GM12875 (cell line): Measurements from ENCODE around the gene GUCA2A.

Source experiments
- H3K4me3 ChIP-seq: one replicate; pipeline ENCODE4 v1.5.1; 2011; ENCODE audit warnings: low read depth, low read length, control low read depth
- TF ChIP-seq, protein P1 (sequence below): IDR thresholded peaks from 2 replicates; pipeline ENCODE4 v1.5.1; 2011; ENCODE audit warnings: low read depth, mild to moderate bottlenecking, control low read depth, inconsistent platforms, low read length, moderate library complexity, borderline replicate concordance; ENCODE audit not compliant: insufficient read depth

Gene GUCA2A

DNA sequence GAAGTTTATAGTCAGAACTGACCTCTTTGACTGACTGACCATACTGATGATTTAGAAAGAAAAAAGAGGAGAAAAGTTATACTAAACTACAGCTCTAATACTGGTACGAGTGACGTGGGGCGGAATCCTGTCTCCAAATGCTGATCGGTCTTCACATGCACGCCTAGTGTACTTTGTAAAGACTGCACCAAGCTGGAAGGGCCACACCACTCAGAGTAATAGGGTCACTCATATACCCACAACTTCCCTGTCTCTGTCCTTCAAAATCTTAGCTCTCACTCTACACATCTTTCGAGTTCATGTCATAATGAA, 19.4 kb upstream of the GUCA2A start:
- TF ChIP-seq, protein P1, sequence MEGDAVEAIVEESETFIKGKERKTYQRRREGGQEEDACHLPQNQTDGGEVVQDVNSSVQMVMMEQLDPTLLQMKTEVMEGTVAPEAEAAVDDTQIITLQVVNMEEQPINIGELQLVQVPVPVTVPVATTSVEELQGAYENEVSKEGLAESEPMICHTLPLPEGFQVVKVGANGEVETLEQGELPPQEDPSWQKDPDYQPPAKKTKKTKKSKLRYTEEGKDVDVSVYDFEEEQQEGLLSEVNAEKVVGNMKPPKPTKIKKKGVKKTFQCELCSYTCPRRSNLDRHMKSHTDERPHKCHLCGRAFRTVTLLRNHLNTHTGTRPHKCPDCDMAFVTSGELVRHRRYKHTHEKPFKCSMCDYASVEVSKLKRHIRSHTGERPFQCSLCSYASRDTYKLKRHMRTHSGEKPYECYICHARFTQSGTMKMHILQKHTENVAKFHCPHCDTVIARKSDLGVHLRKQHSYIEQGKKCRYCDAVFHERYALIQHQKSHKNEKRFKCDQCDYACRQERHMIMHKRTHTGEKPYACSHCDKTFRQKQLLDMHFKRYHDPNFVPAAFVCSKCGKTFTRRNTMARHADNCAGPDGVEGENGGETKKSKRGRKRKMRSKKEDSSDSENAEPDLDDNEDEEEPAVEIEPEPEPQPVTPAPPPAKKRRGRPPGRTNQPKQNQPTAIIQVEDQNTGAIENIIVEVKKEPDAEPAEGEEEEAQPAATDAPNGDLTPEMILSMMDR = no peak
- no peak overlapping the region for H3K4me3 ChIP-seq

DNA sequence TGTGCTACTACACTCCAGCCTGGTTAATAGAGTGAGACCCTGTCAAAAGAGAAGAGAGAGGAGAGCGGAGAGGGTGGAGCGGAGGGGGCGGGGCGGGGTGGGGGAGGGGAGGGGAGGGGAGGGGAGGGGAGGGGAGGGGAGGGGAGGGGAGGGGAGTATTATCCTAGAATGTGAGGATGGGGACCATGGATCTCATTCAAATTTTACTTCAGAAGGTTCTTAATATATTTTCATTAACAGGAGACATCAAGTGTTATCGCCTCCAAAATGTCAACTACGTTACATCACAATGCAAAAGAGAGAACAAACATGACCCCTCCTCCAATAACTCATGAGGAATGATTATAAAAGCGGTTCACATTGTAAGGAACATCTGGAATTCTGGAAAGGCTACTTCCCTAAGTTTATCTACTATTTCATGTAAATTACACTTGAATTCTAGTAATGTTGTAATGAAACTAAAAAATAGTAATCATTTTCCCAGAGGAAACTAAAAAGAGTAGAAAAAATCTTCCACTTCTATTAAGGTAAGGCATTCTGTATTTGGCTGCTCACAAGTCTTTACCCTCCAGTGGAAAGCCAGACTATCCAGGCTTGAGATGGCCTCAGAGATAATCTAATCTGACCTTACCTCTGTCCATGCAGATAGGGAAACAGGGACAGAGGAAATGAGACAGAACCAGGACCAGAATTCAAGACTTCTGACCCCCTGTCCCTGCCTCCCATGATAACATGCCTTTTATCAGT, 18.8 kb upstream of the GUCA2A start:
- no peak overlapping the region for H3K4me3 ChIP-seq
- TF ChIP-seq, protein P1 = no peak

DNA sequence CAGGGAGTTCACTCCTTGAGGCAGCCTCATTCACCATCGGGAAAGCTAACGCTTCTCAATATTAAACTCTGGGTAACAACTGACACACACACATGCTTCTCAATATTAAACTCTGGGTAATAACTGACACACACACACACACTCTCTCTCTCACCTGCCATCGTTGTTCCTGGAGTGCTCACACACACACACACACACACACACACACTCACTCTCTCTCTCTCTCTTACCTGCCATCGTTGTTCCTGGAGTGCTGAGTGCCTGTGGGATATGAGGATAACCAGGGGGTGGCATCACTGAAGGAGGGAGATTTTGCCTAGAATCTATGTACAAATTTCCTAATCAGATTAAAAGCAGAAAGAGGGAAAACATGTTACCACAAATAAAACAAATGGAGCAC, 17.1 kb upstream of the GUCA2A start:
- H3K4me3 ChIP-seq = no peak overlapping the region
- TF ChIP-seq, protein P1 = no peak

DNA sequence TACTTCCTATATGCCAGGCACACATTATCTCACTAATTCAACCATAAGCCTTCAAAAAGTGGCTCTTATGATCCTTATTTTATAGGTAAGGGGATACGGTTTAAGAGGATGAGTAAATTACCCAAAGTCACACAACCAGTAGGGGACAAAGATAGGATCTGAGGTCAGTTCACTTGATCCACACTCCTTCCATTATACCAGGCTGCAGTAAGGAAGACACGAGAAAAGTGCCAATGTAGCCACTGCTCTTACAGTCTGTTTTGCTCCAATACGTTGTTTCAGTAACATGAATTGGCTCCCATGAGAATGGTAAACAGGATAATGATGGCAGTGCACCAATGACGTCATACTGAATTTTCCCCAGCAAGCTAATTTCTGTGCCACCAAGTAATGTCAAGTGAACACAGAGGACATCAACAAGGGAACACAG, 15.4 kb upstream of the GUCA2A start:
- TF ChIP-seq, protein P1 = no peak
- H3K4me3 ChIP-seq = no peak overlapping the region

DNA sequence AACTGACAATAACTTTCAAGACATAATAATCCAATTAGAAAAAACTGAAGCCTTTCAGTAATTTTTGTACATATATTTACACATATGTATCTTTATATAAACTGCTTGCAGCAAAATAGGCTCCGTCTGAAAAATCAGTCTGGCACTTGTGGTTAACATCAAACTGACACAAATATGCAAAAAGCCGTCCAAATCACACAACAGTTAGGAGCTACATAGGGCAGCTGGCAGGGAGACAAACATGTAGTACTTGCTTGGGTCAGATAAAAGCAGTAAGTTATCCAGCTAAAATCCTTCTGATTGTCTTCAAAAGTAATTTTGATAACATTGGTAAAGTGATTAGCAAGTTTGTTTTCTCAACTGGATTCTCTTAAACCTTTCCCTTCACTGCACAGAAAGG, 14.7 kb upstream of the GUCA2A start:
- TF ChIP-seq, protein P1 = no peak
- no peak overlapping the region for H3K4me3 ChIP-seq

DNA sequence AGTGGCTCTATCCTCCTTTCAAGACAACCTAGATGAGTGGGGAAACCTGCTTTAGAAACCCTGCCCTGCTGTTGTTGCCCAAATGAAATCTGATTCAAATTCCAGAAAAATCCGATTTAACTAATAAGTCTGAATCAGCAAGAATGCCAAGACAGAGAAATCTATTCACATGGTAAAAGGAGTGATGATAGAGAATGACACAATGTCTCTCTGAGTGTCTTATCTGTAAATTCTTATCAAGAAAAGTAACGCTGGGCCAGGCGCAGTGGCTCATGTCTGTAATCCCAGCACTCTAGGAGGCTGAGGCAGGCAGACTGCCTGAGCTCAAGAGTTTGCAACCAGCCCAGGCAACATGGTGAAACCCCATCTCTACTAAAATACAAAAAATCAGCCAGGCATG, 13.7 kb upstream of the GUCA2A start:
- no peak overlapping the region for H3K4me3 ChIP-seq
- TF ChIP-seq, protein P1 = no peak

DNA sequence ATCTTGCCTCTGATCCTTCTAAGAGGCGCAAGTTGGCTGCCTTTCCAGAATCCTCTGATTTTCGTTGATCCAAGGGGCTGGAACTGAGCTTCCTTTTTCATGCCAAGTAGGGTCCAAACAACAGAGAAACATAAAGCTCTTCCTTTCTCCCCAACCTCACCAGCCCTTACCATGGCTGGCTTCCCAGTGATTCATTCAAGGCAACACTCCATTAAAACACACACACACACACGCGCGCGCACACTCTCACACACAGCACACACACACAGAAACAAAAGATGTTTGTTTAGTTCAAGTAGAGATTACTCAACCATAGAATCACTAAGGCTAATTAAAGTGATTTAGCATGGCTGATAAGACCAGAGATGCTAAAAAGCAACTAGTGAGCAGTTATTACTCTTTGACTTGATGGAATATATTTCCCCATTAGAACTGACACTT, 13.0 kb upstream of the GUCA2A start:
- TF ChIP-seq, protein P1 = no peak
- no peak overlapping the region for H3K4me3 ChIP-seq
